ENCODE measurements around the gene ACAT2. TPM values are rescaled to one million over a fixed set of nuclear protein-coding genes. Genes with fewer than 3 reads are reported as not detected.

The ACAT2 gene
- total RNA-seq, 1 donor from 2014 or later: 92.5 TPM

- no peak for DNase-seq (ENCODE audit: low spot score)
- Histone ChIP-seq H3K27me3 (no peaks in the 10 kb centered on the region), H3K79me2 (ENCODE audit: low read depth) (no peaks in the 10 kb centered on the region), H3K4me1 (peaks cover 6% of the 10 kb centered on the region), H3F3A (ENCODE audit: low read depth) (no peaks in the 10 kb centered on the region), H3K9ac (no peak overlapping the region), H3K36me3 (no peaks in the 10 kb centered on the region), H3K4me3 (no peak overlapping the region), H3K4me2 (no peak overlapping the region), H3K27ac (no peak overlapping the region), H2AFZ (replicated peaks) (no peak overlapping the region), H3K9me3 (ENCODE audit: low read depth) (no peaks in the 10 kb centered on the region), H4K20me1 (ENCODE audit: low read depth) (no peaks in the 10 kb centered on the region)
- Mint-ChIP-seq H3K4me1 (peaks cover 7% of the 10 kb centered on the region), H3K27me3 (ENCODE audit: insufficient read depth, low read depth) (peaks cover 4% of the 10 kb centered on the region), H3K27ac (no peak overlapping the region), H3K4me3 (no peak overlapping the region), H3K36me3 (no peaks in the 10 kb centered on the region), H3K9me3 (no peaks in the 10 kb centered on the region)
- TF ChIP-seq EZH2phosphoT487 (IDR thresholded peaks at IDR 0.05) (no peak), EZH2 (IDR thresholded peaks at IDR 0.05) (no peak), CTCF (IDR thresholded peaks at IDR 0.05) (no peak)
Observed at GRCh38 chr6:159806021-159806458, 44.2 kb downstream of the ACAT2 start.

- Mint-ChIP-seq H3K27ac (no peak overlapping the region), H3K9me3 (no peaks in the 10 kb centered on the region), H3K4me3 (no peak overlapping the region), H3K27me3 (ENCODE audit: insufficient read depth, low read depth) (peaks cover 4% of the 10 kb centered on the region), H3K36me3 (no peaks in the 10 kb centered on the region), H3K4me1 (peaks cover 10% of the 10 kb centered on the region)
- H3F3A ChIP-seq (ENCODE audit: low read depth): no peaks in the 10 kb centered on the region
- no peak overlapping the region for H3K9ac ChIP-seq
- H3K4me3 ChIP-seq: no peak overlapping the region
- no peaks in the 10 kb centered on the region for H3K9me3 ChIP-seq (ENCODE audit: low read depth)
- no peak for DNase-seq (ENCODE audit: low spot score)
- no peaks in the 10 kb centered on the region for H4K20me1 ChIP-seq (ENCODE audit: low read depth)
- no peak overlapping the region for H3K27ac ChIP-seq
- H3K79me2 ChIP-seq (ENCODE audit: low read depth): no peaks in the 10 kb centered on the region
- no peaks in the 10 kb centered on the region for H3K36me3 ChIP-seq
- no peaks in the 10 kb centered on the region for H3K27me3 ChIP-seq
- peaks cover 6% of the 10 kb centered on the region for H3K4me1 ChIP-seq
- no peak overlapping the region for H2AFZ ChIP-seq (replicated peaks)
- TF ChIP-seq EZH2 (IDR thresholded peaks at IDR 0.05) (no peak), CTCF (IDR thresholded peaks at IDR 0.05) (no peak), EZH2phosphoT487 (IDR thresholded peaks at IDR 0.05) (no peak)
- no peak overlapping the region for H3K4me2 ChIP-seq
Observed at GRCh38 chr6:159807150-159807858, 45.5 kb downstream of the ACAT2 start.

- H3K9me3 Mint-ChIP-seq: no peaks in the 10 kb centered on the region
- Histone ChIP-seq H3K4me3 (no peak overlapping the region), H3K4me1 (peaks cover 6% of the 10 kb centered on the region), H3F3A (ENCODE audit: low read depth) (no peaks in the 10 kb centered on the region), H3K27me3 (no peaks in the 10 kb centered on the region), H2AFZ (replicated peaks) (peak overlapping the region; percentile 76), H3K9me3 (ENCODE audit: low read depth) (no peaks in the 10 kb centered on the region), H3K9ac (no peak overlapping the region), H4K20me1 (ENCODE audit: low read depth) (no peaks in the 10 kb centered on the region), H3K79me2 (ENCODE audit: low read depth) (no peaks in the 10 kb centered on the region), H3K4me2 (no peak overlapping the region), H3K36me3 (no peaks in the 10 kb centered on the region), H3K27ac (no peak overlapping the region)
- DNase-seq (ENCODE audit: low spot score): no peak
- peaks cover 4% of the 10 kb centered on the region for H3K27me3 Mint-ChIP-seq (ENCODE audit: insufficient read depth, low read depth)
- peaks cover 11% of the 10 kb centered on the region for H3K4me1 Mint-ChIP-seq
- no peak overlapping the region for H3K27ac Mint-ChIP-seq
- TF ChIP-seq EZH2 (IDR thresholded peaks at IDR 0.05) (no peak), EZH2phosphoT487 (IDR thresholded peaks at IDR 0.05) (no peak), CTCF (IDR thresholded peaks at IDR 0.05) (no peak)
- no peaks in the 10 kb centered on the region for H3K36me3 Mint-ChIP-seq
- H3K4me3 Mint-ChIP-seq: no peak overlapping the region
Observed at GRCh38 chr6:159808647-159809046, 46.8 kb downstream of the ACAT2 start.
